Caki2 (cell line): Measurements from ENCODE around the gene NEK9. TPM values are rescaled to one million over a fixed set of nuclear protein-coding genes. Genes with fewer than 3 reads are reported as not detected.
A peak's percentile ranks its signal among the peaks of the same experiment; 100 is the strongest.

Experiments used
- DNase-seq: peaks from one replicate; pipeline ENCODE4 v3.0.0-alpha.2; 2015; ENCODE audit warnings: low read depth
- in situ Hi-C: cut with HindIII; loops from 2 replicates; pipeline ENCODE4 v1.10.0; 2016; ENCODE audit warnings: low sequenced_read_pairs, low pct_unique_long_range_greater_than_20kb, mixed read lengths
- total RNA-seq: library from RNA; depleted of rRNA; stranded (reverse); fragments of >200 nt; shearing (Covaris generic); gene quantifications from 2 replicates; pipeline ENCODE4 v1.2.3, GENCODE V29; 2014; ENCODE audit warnings: low replicate concordance

The NEK9 gene
- total RNA-seq, 1 experiment from 2014 or later: 34.4 TPM

- DNase-seq: no peak
- in situ Hi-C loops: loop anchor here (10.0 to 25.0 kb wide), 2 partner anchors 179 to 436 kb away; no protein-coding TSS in a partner anchor
Measured at GRCh38 chr14:75126121-75126544, 715 bp downstream of the NEK9 start.

GRCh38 chr14:75125617-75126016, 1.2 kb downstream of the NEK9 start:
- no peak for DNase-seq
- in situ Hi-C loops: loop anchor here (10.0 to 25.0 kb wide), 2 partner anchors 179 to 437 kb away; no protein-coding TSS in a partner anchor

- in situ Hi-C loops: loop anchor here (10.0 kb wide), 1 partner anchor 181 kb away; no protein-coding TSS in a partner anchor
- DNase-seq: peak; percentile 53
Measured at GRCh38 chr14:75123991-75124390, 2.9 kb downstream of the NEK9 start.

GRCh38 chr14:75121552-75121951, 5.3 kb downstream of the NEK9 start:
- no peak for DNase-seq
- in situ Hi-C loops: loop anchor here (10.0 kb wide), 1 partner anchor 183 kb away; no protein-coding TSS in a partner anchor

GRCh38 chr14:75120541-75121291, 6.1 kb downstream of the NEK9 start:
- in situ Hi-C loops: loop anchor here (10.0 kb wide), 1 partner anchor 184 kb away; no protein-coding TSS in a partner anchor
- no peak for DNase-seq

- in situ Hi-C loops: no loop called here
- no peak for DNase-seq
Measured at GRCh38 chr14:75119056-75119455, 7.8 kb downstream of the NEK9 start.

- no peak for DNase-seq
- in situ Hi-C loops: no loop called here
Measured at GRCh38 chr14:75113932-75114539, 12.8 kb downstream of the NEK9 start.

- in situ Hi-C loops: no loop called here
- no peak for DNase-seq
Measured at GRCh38 chr14:75109877-75110276, 17.0 kb downstream of the NEK9 start.

- in situ Hi-C loops: no loop called here
- DNase-seq: no peak
Measured at GRCh38 chr14:75107186-75107585, 19.7 kb downstream of the NEK9 start.

- in situ Hi-C loops: no loop called here
- DNase-seq: no peak
Measured at GRCh38 chr14:75101491-75101890, 25.4 kb downstream of the NEK9 start.

- no peak for DNase-seq
- in situ Hi-C loops: no loop called here
Measured at GRCh38 chr14:75098682-75099081, 28.2 kb downstream of the NEK9 start.

GRCh38 chr14:75098212-75098611, 28.6 kb downstream of the NEK9 start:
- no peak for DNase-seq
- in situ Hi-C loops: no loop called here

GRCh38 chr14:75096959-75097358, 29.9 kb downstream of the NEK9 start:
- no peak for DNase-seq
- in situ Hi-C loops: no loop called here

- in situ Hi-C loops: no loop called here
- no peak for DNase-seq
Measured at GRCh38 chr14:75095690-75096089, 31.2 kb downstream of the NEK9 start.

- in situ Hi-C loops: no loop called here
- no peak for DNase-seq
Measured at GRCh38 chr14:75094896-75095295, 32.0 kb downstream of the NEK9 start.

GRCh38 chr14:75092698-75093097, 34.1 kb downstream of the NEK9 start:
- no peak for DNase-seq
- in situ Hi-C loops: no loop called here

GRCh38 chr14:75091251-75091650, 35.6 kb downstream of the NEK9 start:
- DNase-seq: no peak
- in situ Hi-C loops: no loop called here

- no peak for DNase-seq
- in situ Hi-C loops: no loop called here
Measured at GRCh38 chr14:75090353-75090752, 36.5 kb downstream of the NEK9 start.

- in situ Hi-C loops: no loop called here
- peak; percentile 51 for DNase-seq
Measured at GRCh38 chr14:75088566-75089373, 38.1 kb downstream of the NEK9 start.
